ENCODE results near the gene SKI. TPM values are rescaled to one million over a fixed set of nuclear protein-coding genes. Genes with fewer than 3 reads are reported as not detected.

Gene SKI
- total and polyA plus RNA-seq, 2 of the 4 experiments (the other 2 are of a cell fraction), result 2.3 to 20.1 TPM

- no TSS peak for BruUV-seq (replicated peaks)
- Histone ChIP-seq H2BK15ac (ENCODE audit: low read depth, low read length) (no peak overlapping the region), H2BK5ac (ENCODE audit: low read depth, low read length, poor library complexity, severe bottlenecking) (no peak overlapping the region), H4K91ac (ENCODE audit: insufficient read depth, low read depth, low read length) (no peak overlapping the region), H4K8ac (ENCODE audit: low read depth in 2 of 2, low read length in 2 of 2) (no peak overlapping the region), H2BK120ac (ENCODE audit: low read depth, low read length) (no peak overlapping the region), H2AK5ac (ENCODE audit: low read depth, low read length) (no peak overlapping the region), H3K18ac (ENCODE audit: low read depth, low read length) (no peak overlapping the region), H3K9ac (ENCODE audit: low read depth, low read length) (no peak overlapping the region), H3K4ac (ENCODE audit: low read depth, low read length) (no peak overlapping the region), H4K5ac (ENCODE audit: low read depth, low read length) (no peak overlapping the region), H3K9me1 (ENCODE audit: insufficient read depth, low read length) (no peaks in the 10 kb centered on the region), H3K4me2 (ENCODE audit: low read depth, low read length) (no peak overlapping the region), H2AK9ac (replicated peaks; ENCODE audit: low read depth, low read length, poor library complexity) (no peak overlapping the region), H3K27ac (ENCODE audit: insufficient read depth, low read length) (no peak overlapping the region), H3K36me3 (ENCODE audit: control insufficient read depth, insufficient read depth, low read length) (no peaks in the 10 kb centered on the region), H4K20me1 (ENCODE audit: insufficient read depth, low read length) (no peaks in the 10 kb centered on the region), H3K4me3 (ENCODE audit: insufficient read depth, low read depth, low read length) (no peak overlapping the region), H3K56ac (ENCODE audit: extremely low read depth, insufficient read depth, low read length) (no peak overlapping the region), H2BK20ac (ENCODE audit: low read depth, low read length) (no peak overlapping the region), H3K14ac (replicated peaks; ENCODE audit: low read depth, low read length) (no peak overlapping the region), H3K79me1 (ENCODE audit: low read depth in 1 of 2, low read length in 2 of 2) (no peaks in the 10 kb centered on the region), H3K23ac (ENCODE audit: low read depth, low read length) (no peak overlapping the region), H3K4me1 (ENCODE audit: control insufficient read depth, insufficient read depth, low read length) (no peaks in the 10 kb centered on the region), H3K27me3 (ENCODE audit: control insufficient read depth, insufficient read depth, low read length) (no peaks in the 10 kb centered on the region), H2AFZ (replicated peaks; ENCODE audit: low read length, poor library complexity) (no peak overlapping the region), H3K9me3 (ENCODE audit: control insufficient read depth, insufficient read depth, low read length) (no peaks in the 10 kb centered on the region)
- ATAC-seq (ENCODE audit: low read depth) (no peak), DNase-seq (no peak)
- ChIA-PET POLR2A (ENCODE audit: unreplicated experiment) (no interaction called here), CTCF (interaction anchor here (0.9 kb wide), 1 partner anchor 10 kb away, joined by 3 read pairs; no protein-coding TSS in a partner anchor)
- TF ChIP-seq MAZ (IDR thresholded peaks at IDR 0.05; ENCODE audit: borderline replicate concordance, low read depth, low read length), result no peak
- TF ChIP-seq USF2 (IDR thresholded peaks at IDR 0.05; ENCODE audit: low read depth, low read length), result no peak
- TF ChIP-seq CHD1 (IDR thresholded peaks at IDR 0.05; ENCODE audit: low read depth, low read length), result no peak
- TF ChIP-seq NFE2L2 (IDR thresholded peaks at IDR 0.05; ENCODE audit: low read depth, low read length), result no peak
- TF ChIP-seq BHLHE40 (IDR thresholded peaks at IDR 0.05; ENCODE audit: low read depth, low read length), result no peak
- no peak for TF ChIP-seq POLR2A (IDR thresholded peaks at IDR 0.05; ENCODE audit: low read depth, low read length)
- no peak for TF ChIP-seq MXI1 (IDR thresholded peaks at IDR 0.05; ENCODE audit: borderline replicate concordance, low read depth, low read length)
- no peak for TF ChIP-seq RAD21 (IDR thresholded peaks at IDR 0.05; ENCODE audit: low read length)
- no peak for TF ChIP-seq SMC3 (IDR thresholded peaks at IDR 0.05; ENCODE audit: low read depth, low read length)
- TF ChIP-seq FOS (IDR thresholded peaks at IDR 0.05; ENCODE audit: low read depth, low read length), result no peak
- TF ChIP-seq ELK1 (IDR thresholded peaks at IDR 0.05; ENCODE audit: borderline replicate concordance, low read depth, low read length), result no peak
- no peak for TF ChIP-seq RCOR1 (IDR thresholded peaks at IDR 0.05; ENCODE audit: insufficient replicate concordance, low read length)
- TF ChIP-seq CEBPB (IDR thresholded peaks at IDR 0.05; ENCODE audit: low read depth, low read length), result no peak
- no peak for TF ChIP-seq MAFK (IDR thresholded peaks at IDR 0.05; ENCODE audit: low read depth, low read length)
- no peak for TF ChIP-seq RFX5 (IDR thresholded peaks at IDR 0.05; ENCODE audit: low read depth, low read length)
- TF ChIP-seq CTCF (conservative IDR thresholded peaks at IDR 0.05; ENCODE audit: low read depth, low read length), result no peak
- intact Hi-C loops (cut with micrococcal nuclease), result no loop called here
- dilution Hi-C loops (cut with HindIII; ENCODE audit: low sequenced_read_pairs, unreplicated experiment), result no loop called here
- 100% methylated on average over 1 of the region's 9 CpGs; no CpG with 5 or more reads in 1 of the 2 experiments for WGBS, 2 experiments (ENCODE audit: extremely low coverage in 2 of 2, insufficient read length in 1 of 2)
- in situ Hi-C loops (cut with MboI; ENCODE audit: low sequenced_read_pairs), result loop anchor here (25.0 kb wide), 1 partner anchor 388 kb away; no protein-coding TSS in a partner anchor
Observed at GRCh38 chr1:2349806-2350205, 121.7 kb downstream of the SKI start.
